ENCODE results near the gene STAG3. TPM values are rescaled to one million over a fixed set of nuclear protein-coding genes. Genes with fewer than 3 reads are reported as not detected.
"Not testable (repeated sequence)": the region's sequence is repeated elsewhere in the genome, so short reads cannot be mapped to it uniquely, and the experiment has no call there.

STAG3 gene
- polyA plus RNA-seq, 1 donor from 2014 or later = 0.64 TPM

DNA sequence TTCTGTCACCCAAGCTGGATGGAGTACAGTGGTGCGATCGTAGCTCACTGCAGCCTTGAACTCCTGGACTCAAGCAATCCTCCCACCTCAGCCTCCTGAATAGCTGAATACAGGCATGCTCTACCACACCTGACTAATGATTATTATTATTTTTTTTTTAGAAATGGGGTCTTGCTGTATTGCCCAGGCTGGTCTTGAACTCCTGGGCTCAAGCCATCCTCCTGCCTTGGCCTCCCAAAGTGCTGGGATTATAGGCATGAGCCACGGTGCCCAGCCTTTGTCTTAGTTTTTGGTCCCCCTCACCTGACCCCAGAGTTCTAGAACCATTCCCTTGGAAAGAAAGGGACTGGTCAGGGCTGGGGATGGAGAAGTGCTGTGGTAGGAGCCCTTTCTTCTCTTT is 2.4 kb downstream of the STAG3 start:
- not testable (repeated sequence) for H3K9me3 ChIP-seq (ENCODE audit: low read length); H3K9ac ChIP-seq (ENCODE audit: low read length); H3K9me2 ChIP-seq (ENCODE audit: insufficient read depth, low read length); H3K27me3 ChIP-seq (ENCODE audit: insufficient read depth, low read depth, low read length); H2AFZ ChIP-seq (ENCODE audit: low read depth, low read length); H3K27ac ChIP-seq (ENCODE audit: low read length); H3K4me3 ChIP-seq (ENCODE audit: low read length); H3K4me2 ChIP-seq (ENCODE audit: low read length); H3K36me3 ChIP-seq (ENCODE audit: insufficient read depth, low read length); H3F3A ChIP-seq (ENCODE audit: insufficient read depth, low read length, poor library complexity, severe bottlenecking); H4K20me1 ChIP-seq (ENCODE audit: insufficient read depth)
- peaks cover 20% of the 10 kb centered on the region for H3K79me2 ChIP-seq (replicated peaks; ENCODE audit: insufficient read depth, low read length)

DNA sequence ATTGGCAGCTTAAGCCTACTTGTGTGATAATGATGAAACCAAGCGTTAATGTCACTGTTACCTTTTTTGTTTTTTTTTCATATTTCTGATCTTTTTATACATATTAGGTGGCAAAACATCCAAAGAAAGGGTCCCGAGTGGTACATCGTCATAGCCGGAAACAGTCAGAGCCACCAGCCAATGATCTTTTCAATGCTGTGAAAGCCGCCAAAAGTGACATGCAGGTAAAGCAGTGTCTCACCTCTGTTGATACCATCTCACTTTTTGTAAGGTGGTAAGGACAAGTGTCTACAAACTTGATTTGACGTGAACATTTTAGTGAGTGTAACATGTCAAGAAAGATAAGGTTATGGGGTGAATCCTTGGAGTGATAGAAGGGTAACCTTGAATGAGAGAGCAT is 4.9 kb downstream of the STAG3 start:
- not testable (repeated sequence) for H3K9me2 ChIP-seq (ENCODE audit: insufficient read depth, low read length); H2AFZ ChIP-seq (ENCODE audit: low read depth, low read length); H3F3A ChIP-seq (ENCODE audit: insufficient read depth, low read length, poor library complexity, severe bottlenecking); H3K27ac ChIP-seq (ENCODE audit: low read length); H4K20me1 ChIP-seq (ENCODE audit: insufficient read depth); H3K36me3 ChIP-seq (ENCODE audit: insufficient read depth, low read length); H3K4me2 ChIP-seq (ENCODE audit: low read length); H3K79me2 ChIP-seq (replicated peaks; ENCODE audit: insufficient read depth, low read length); H3K9ac ChIP-seq (ENCODE audit: low read length); H3K4me3 ChIP-seq (ENCODE audit: low read length); H3K27me3 ChIP-seq (ENCODE audit: insufficient read depth, low read depth, low read length); H3K9me3 ChIP-seq (ENCODE audit: low read length)

DNA sequence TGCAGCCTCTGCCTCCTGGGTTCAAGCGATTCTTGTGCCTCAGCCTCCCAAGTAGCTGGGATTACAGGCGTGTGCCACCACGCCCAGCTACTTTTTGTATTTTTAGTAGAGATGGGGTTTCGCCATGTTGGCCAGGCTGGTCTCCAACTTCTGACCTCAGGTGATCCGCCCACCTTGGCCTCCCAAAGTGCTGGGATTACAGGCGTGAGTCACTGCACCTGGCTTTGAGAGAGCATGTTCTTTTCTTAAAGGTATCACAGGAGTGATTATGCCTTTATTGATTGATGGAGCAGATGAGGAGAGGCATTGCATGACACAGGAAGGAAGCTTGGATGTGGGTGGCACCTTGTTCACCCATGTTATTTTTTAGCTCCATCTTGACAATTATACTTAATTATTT is 5.4 kb downstream of the STAG3 start:
- H3K9me3 ChIP-seq (ENCODE audit: low read length); H3F3A ChIP-seq (ENCODE audit: insufficient read depth, low read length, poor library complexity, severe bottlenecking); H3K9me2 ChIP-seq (ENCODE audit: insufficient read depth, low read length); H3K4me2 ChIP-seq (ENCODE audit: low read length); H3K79me2 ChIP-seq (replicated peaks; ENCODE audit: insufficient read depth, low read length); H3K36me3 ChIP-seq (ENCODE audit: insufficient read depth, low read length); H3K9ac ChIP-seq (ENCODE audit: low read length); H3K4me3 ChIP-seq (ENCODE audit: low read length); H2AFZ ChIP-seq (ENCODE audit: low read depth, low read length); H3K27me3 ChIP-seq (ENCODE audit: insufficient read depth, low read depth, low read length); H4K20me1 ChIP-seq (ENCODE audit: insufficient read depth); H3K27ac ChIP-seq (ENCODE audit: low read length): not testable (repeated sequence)

DNA sequence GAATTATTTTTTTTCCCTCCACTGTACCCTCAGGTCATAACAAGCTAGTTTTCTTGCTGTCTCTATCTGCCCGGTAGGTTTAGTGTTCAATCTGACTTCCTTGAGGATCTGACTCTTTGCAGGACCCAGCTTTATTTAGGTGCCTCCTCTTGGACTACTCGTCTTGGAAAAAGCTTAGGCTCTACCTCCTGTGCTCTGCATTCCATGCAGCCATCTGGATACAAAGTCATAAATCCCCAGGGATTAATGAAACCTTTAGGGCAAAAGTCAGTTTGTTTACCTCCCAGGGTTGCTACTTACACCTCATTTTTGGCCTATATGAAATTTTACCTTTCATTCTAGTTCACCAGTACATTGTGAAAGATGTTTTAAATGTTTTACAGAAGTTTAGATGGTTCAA is 8.0 kb downstream of the STAG3 start:
- Histone ChIP-seq H4K20me1 (ENCODE audit: insufficient read depth) (no peaks in the 10 kb centered on the region), H2AFZ (ENCODE audit: low read depth, low read length) (no peak overlapping the region), H3K9me2 (ENCODE audit: insufficient read depth, low read length) (no peaks in the 10 kb centered on the region), H3K9ac (ENCODE audit: low read length) (no peak overlapping the region), H3K4me2 (ENCODE audit: low read length) (no peak overlapping the region), H3K27me3 (ENCODE audit: insufficient read depth, low read depth, low read length) (no peaks in the 10 kb centered on the region), H3K4me3 (ENCODE audit: low read length) (no peak overlapping the region), H3K27ac (ENCODE audit: low read length) (no peak overlapping the region), H3K36me3 (ENCODE audit: insufficient read depth, low read length) (no peaks in the 10 kb centered on the region), H3K9me3 (ENCODE audit: low read length) (no peaks in the 10 kb centered on the region), H3F3A (ENCODE audit: insufficient read depth, low read length, poor library complexity, severe bottlenecking) (no peaks in the 10 kb centered on the region), H3K79me2 (replicated peaks; ENCODE audit: insufficient read depth, low read length) (no peaks in the 10 kb centered on the region)
- TF ChIP-seq EZH2 (IDR thresholded peaks at IDR 0.05; ENCODE audit: borderline replicate concordance, insufficient read depth, low read length, poor library complexity, severe bottlenecking) = no peak
- TF ChIP-seq TAF1 (IDR thresholded peaks at IDR 0.05; ENCODE audit: low read depth) = no peak
- no peak for TF ChIP-seq MXI1 (conservative IDR thresholded peaks at IDR 0.05; ENCODE audit: poor library complexity, severe bottlenecking)
- no peak for TF ChIP-seq POLR2AphosphoS5 (IDR thresholded peaks at IDR 0.05)
- TF ChIP-seq RAD21 (conservative IDR thresholded peaks at IDR 0.05) = no peak
- TF ChIP-seq, protein P1, sequence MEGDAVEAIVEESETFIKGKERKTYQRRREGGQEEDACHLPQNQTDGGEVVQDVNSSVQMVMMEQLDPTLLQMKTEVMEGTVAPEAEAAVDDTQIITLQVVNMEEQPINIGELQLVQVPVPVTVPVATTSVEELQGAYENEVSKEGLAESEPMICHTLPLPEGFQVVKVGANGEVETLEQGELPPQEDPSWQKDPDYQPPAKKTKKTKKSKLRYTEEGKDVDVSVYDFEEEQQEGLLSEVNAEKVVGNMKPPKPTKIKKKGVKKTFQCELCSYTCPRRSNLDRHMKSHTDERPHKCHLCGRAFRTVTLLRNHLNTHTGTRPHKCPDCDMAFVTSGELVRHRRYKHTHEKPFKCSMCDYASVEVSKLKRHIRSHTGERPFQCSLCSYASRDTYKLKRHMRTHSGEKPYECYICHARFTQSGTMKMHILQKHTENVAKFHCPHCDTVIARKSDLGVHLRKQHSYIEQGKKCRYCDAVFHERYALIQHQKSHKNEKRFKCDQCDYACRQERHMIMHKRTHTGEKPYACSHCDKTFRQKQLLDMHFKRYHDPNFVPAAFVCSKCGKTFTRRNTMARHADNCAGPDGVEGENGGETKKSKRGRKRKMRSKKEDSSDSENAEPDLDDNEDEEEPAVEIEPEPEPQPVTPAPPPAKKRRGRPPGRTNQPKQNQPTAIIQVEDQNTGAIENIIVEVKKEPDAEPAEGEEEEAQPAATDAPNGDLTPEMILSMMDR (IDR thresholded peaks at IDR 0.05; ENCODE audit: poor library complexity, severe bottlenecking) = no peak
- no peak for TF ChIP-seq EP300 (conservative IDR thresholded peaks at IDR 0.05; ENCODE audit: poor library complexity, severe bottlenecking)
- TF ChIP-seq SMC3 (conservative IDR thresholded peaks at IDR 0.05; ENCODE audit: poor library complexity) = no peak
